ENCODE results near the gene ZNF280B. TPM values are rescaled to one million over a fixed set of nuclear protein-coding genes. Genes with fewer than 3 reads are reported as not detected.

Gene ZNF280B
- total RNA-seq, 1 experiment from 2014 or later = 1.8 TPM

DNA sequence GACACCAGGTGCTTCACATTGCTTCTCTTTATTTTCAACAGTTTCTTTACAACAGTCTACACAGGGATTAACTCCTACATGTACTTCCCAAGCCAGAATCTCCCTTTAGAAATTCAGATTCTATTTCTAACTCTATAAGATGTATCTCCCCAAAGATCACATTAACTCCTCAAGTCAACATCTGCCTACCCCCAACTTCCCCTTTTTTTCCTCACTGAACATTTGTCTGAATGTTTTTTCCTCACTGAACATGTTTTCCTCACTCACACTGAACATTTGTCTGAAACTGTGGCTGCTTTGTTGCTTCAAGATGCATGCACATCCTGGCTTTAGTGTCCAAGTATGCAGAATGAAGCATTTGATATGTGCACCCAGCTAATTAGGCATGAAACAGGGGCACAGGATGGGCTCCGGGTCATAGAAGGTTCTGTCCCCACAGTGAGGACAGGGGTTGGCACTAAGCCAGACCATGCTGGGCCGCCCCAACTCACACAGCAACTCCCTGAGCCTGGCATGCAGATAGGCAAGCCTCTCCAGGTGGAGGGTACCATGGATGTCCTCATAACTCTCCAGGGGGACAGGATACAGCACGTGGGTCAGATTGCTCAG lies 39.3 kb upstream of the ZNF280B start:
- DNase-seq = no peak
- no peaks in the 10 kb centered on the region for H4K20me1 ChIP-seq (ENCODE audit: insufficient read depth)

DNA sequence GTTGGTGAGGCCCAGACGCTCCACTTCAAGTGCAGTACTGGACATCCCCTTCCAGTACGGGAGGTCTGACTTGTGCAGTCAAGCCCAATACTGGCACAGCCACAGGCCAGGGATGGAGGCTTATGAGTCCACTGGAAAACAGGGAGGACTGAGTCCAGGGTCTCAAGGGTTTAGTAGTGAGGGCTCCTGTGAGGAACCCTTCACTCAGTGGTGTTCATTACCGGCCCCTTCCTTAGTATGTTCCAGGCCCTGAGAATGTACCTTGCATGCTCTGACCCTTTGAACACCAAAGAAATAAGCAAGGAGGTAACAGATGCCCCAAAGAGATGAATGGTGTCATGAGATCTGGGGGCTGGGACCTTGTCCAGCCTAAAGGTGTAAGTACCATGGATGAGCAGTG lies 38.7 kb upstream of the ZNF280B start:
- ChIA-PET POLR2A (ENCODE audit: unreplicated experiment) (no interaction called here), CTCF (no interaction called here)
- no peaks in the 10 kb centered on the region for H3K9me3 ChIP-seq (ENCODE audit: insufficient read depth, low read depth)
- peaks cover 40% of the 10 kb centered on the region for H3K27me3 ChIP-seq (ENCODE audit: insufficient read depth, low read depth)
- intact Hi-C loops (cut with micrococcal nuclease; ENCODE audit: unreplicated experiment) = no loop called here
- TF ChIP-seq, protein P1, sequence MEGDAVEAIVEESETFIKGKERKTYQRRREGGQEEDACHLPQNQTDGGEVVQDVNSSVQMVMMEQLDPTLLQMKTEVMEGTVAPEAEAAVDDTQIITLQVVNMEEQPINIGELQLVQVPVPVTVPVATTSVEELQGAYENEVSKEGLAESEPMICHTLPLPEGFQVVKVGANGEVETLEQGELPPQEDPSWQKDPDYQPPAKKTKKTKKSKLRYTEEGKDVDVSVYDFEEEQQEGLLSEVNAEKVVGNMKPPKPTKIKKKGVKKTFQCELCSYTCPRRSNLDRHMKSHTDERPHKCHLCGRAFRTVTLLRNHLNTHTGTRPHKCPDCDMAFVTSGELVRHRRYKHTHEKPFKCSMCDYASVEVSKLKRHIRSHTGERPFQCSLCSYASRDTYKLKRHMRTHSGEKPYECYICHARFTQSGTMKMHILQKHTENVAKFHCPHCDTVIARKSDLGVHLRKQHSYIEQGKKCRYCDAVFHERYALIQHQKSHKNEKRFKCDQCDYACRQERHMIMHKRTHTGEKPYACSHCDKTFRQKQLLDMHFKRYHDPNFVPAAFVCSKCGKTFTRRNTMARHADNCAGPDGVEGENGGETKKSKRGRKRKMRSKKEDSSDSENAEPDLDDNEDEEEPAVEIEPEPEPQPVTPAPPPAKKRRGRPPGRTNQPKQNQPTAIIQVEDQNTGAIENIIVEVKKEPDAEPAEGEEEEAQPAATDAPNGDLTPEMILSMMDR (conservative IDR thresholded peaks at IDR 0.05) = no peak
- TF ChIP-seq EZH2 (IDR thresholded peaks at IDR 0.05; ENCODE audit: low read depth) = no peak
- no peak for DNase-seq
- H2AFZ ChIP-seq = no peak overlapping the region
- H3K4me3 ChIP-seq = no peak overlapping the region
- BruUV-seq (replicated peaks) = no TSS peak
- H3K4me1 ChIP-seq (replicated peaks; ENCODE audit: insufficient read depth) = no peaks in the 10 kb centered on the region
- no peaks in the 10 kb centered on the region for H3F3A ChIP-seq (ENCODE audit: insufficient read depth, low read depth)
- no peaks in the 10 kb centered on the region for H3K9me2 ChIP-seq (ENCODE audit: insufficient read depth)
- H3K79me2 ChIP-seq (ENCODE audit: low read depth) = no peaks in the 10 kb centered on the region
- H3K4me2 ChIP-seq = no peak overlapping the region
- no peak overlapping the region for H3K27ac ChIP-seq
- no peaks in the 10 kb centered on the region for H4K20me1 ChIP-seq (ENCODE audit: insufficient read depth)
- H3K36me3 ChIP-seq (ENCODE audit: low read depth) = no peaks in the 10 kb centered on the region

More for the DNA sequence above, 39.3 kb upstream of the ZNF280B start:
- Histone ChIP-seq H3K4me2 (no peak overlapping the region), H3K4me1 (replicated peaks; ENCODE audit: insufficient read depth) (no peaks in the 10 kb centered on the region), H2AFZ (no peak overlapping the region), H3K9me2 (ENCODE audit: insufficient read depth) (no peaks in the 10 kb centered on the region), H3K27me3 (ENCODE audit: insufficient read depth, low read depth) (peaks cover 35% of the 10 kb centered on the region), H3K4me3 (no peak overlapping the region), H3F3A (ENCODE audit: insufficient read depth, low read depth) (no peaks in the 10 kb centered on the region), H3K36me3 (ENCODE audit: low read depth) (no peaks in the 10 kb centered on the region), H3K79me2 (ENCODE audit: low read depth) (no peaks in the 10 kb centered on the region), H3K9me3 (ENCODE audit: insufficient read depth, low read depth) (no peaks in the 10 kb centered on the region), H3K27ac (no peak overlapping the region)
- TF ChIP-seq EZH2 (IDR thresholded peaks at IDR 0.05; ENCODE audit: low read depth) = no peak
- TF ChIP-seq, protein P1 (conservative IDR thresholded peaks at IDR 0.05) = no peak
- POLR2A ChIA-PET (ENCODE audit: unreplicated experiment) = no interaction called here
- intact Hi-C loops (cut with micrococcal nuclease; ENCODE audit: unreplicated experiment) = no loop called here
- CTCF ChIA-PET = no interaction called here
- no TSS peak for BruUV-seq (replicated peaks)

DNA sequence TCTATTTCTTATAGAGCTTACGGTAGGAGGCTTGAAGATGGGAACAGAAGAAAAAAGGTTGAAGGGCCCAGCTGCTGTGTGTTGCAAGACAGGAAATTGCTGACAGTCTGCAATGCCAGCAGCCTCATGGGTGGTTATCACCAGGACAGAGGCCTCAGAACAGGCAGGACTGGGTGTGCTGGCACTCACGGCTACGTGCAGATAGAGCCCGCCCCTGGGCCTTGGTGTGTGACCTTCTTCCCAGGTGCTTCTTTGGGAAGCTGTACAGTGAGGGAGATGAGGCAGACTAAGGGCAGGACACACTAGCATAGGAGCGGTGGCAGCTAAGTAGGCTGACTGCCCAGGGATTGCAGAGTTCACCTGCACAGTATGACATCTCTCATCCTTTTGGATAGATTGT lies 37.9 kb upstream of the ZNF280B start:
- POLR2A ChIA-PET (ENCODE audit: unreplicated experiment) = no interaction called here
- H2AFZ ChIP-seq = no peak overlapping the region
- CTCF ChIA-PET = no interaction called here
- no peaks in the 10 kb centered on the region for H3F3A ChIP-seq (ENCODE audit: insufficient read depth, low read depth)
- H3K4me2 ChIP-seq = no peak overlapping the region
- no peaks in the 10 kb centered on the region for H3K4me1 ChIP-seq (replicated peaks; ENCODE audit: insufficient read depth)
- BruUV-seq (replicated peaks) = no TSS peak
- no peaks in the 10 kb centered on the region for H3K9me2 ChIP-seq (ENCODE audit: insufficient read depth)
- H3K27me3 ChIP-seq (ENCODE audit: insufficient read depth, low read depth) = peaks cover 45% of the 10 kb centered on the region
- H3K4me3 ChIP-seq = no peak overlapping the region
- TF ChIP-seq, protein P1 (conservative IDR thresholded peaks at IDR 0.05) = no peak
- no peak for TF ChIP-seq EZH2 (IDR thresholded peaks at IDR 0.05; ENCODE audit: low read depth)
- H3K9me3 ChIP-seq (ENCODE audit: insufficient read depth, low read depth) = no peaks in the 10 kb centered on the region
- no peaks in the 10 kb centered on the region for H3K79me2 ChIP-seq (ENCODE audit: low read depth)
- intact Hi-C loops (cut with micrococcal nuclease; ENCODE audit: unreplicated experiment) = no loop called here
- H3K27ac ChIP-seq = no peak overlapping the region
- H3K36me3 ChIP-seq (ENCODE audit: low read depth) = no peaks in the 10 kb centered on the region
- DNase-seq = no peak
- no peaks in the 10 kb centered on the region for H4K20me1 ChIP-seq (ENCODE audit: insufficient read depth)
